ENCODE data around the gene RHBDF2. TPM values are rescaled to one million over a fixed set of nuclear protein-coding genes. Genes with fewer than 3 reads are reported as not detected.

Gene RHBDF2
- total RNA-seq, 1 donor from 2014 or later, result 11.8 TPM

DNA sequence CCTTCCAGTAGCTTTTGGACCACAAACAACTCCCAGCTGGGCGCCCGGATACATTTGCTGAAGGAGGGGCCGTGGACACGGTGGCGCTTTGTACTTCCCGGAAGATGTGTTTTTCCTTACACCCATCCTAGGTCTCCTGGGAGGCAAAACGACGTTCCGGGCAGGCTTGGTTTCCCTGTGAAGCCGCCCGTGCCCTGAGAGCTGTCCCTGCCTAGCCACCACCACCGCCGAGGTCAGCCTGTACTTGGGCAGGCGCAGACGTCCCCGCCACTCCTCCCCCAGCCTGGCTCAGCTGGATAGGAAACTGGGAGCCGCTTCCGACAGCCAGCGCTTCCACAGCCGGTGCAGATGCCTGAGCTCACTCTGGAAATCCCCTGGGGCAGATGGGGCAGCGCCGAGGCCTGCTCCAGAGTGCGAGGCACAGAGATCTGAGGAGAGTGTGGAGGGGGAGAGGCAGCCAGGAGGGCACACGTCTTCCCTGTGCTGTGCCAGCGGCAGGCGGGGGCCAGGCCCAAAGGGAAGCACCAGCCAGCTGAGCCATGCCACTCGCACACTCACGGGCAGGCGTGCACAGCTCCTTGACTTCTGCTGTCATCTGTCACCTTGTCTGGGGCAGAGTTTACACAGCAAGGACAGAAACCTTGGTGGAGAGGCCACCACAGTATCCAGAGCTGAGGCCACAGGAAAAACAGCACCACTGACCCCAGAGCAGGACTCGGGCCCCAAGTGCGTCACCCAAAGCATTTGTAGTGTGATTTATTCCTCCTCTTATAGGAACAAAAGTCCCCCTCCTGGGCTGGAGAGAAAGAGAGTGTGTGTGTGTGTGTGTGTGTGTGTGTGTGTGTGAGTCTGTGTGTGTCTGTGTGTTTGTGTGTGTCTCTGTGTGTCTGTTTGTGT lies 3.0 kb downstream of the RHBDF2 start:
- Mint-ChIP-seq H3K36me3 (ENCODE audit: insufficient read depth) (no peaks in the 10 kb centered on the region), H3K27me3 (peaks cover 27% of the 10 kb centered on the region), H3K9me3 (ENCODE audit: low read depth) (no peaks in the 10 kb centered on the region), H3K4me1 (ENCODE audit: low read depth) (peaks cover 23% of the 10 kb centered on the region), H3K27ac (peak overlapping the region; percentile 93), H3K4me3 (ENCODE audit: low read depth) (peak overlapping the region; percentile 5)
- TF ChIP-seq CTCF (IDR thresholded peaks at IDR 0.05; ENCODE audit: unreplicated experiment), result no peak
- DNase-seq (ENCODE audit: low spot score, unreplicated experiment), result no peak

DNA sequence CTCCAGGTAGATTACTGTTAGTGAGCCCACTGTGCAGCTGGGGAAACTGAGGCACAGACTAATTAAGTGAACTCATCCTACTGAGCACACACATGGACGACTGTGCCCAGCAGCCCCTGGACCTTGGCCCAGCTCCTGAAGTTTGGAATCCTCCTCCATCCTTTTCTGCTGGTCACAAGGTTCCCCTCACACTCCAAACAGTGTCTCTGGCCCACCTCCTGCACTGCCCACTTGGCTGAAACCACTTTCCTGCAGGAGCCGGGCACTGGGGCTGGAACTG lies 3.6 kb downstream of the RHBDF2 start:
- no peak for DNase-seq (ENCODE audit: low spot score, unreplicated experiment)
- TF ChIP-seq CTCF (IDR thresholded peaks at IDR 0.05; ENCODE audit: unreplicated experiment), result no peak
- Mint-ChIP-seq H3K27me3 (peaks cover 33% of the 10 kb centered on the region), H3K4me3 (ENCODE audit: low read depth) (no peak overlapping the region), H3K4me1 (ENCODE audit: low read depth) (peaks cover 23% of the 10 kb centered on the region), H3K9me3 (ENCODE audit: low read depth) (no peaks in the 10 kb centered on the region), H3K27ac (no peak overlapping the region), H3K36me3 (ENCODE audit: insufficient read depth) (no peaks in the 10 kb centered on the region)

GRCh38 chr17:76496464-76496863 lies 4.8 kb downstream of the RHBDF2 start:
- no peak for TF ChIP-seq CTCF (IDR thresholded peaks at IDR 0.05; ENCODE audit: unreplicated experiment)
- Mint-ChIP-seq H3K27me3 (peaks cover 34% of the 10 kb centered on the region), H3K4me1 (ENCODE audit: low read depth) (peaks cover 22% of the 10 kb centered on the region), H3K36me3 (ENCODE audit: insufficient read depth) (no peaks in the 10 kb centered on the region), H3K9me3 (ENCODE audit: low read depth) (no peaks in the 10 kb centered on the region), H3K4me3 (ENCODE audit: low read depth) (no peak overlapping the region), H3K27ac (no peak overlapping the region)
- no peak for DNase-seq (ENCODE audit: low spot score, unreplicated experiment)

- Mint-ChIP-seq H3K27ac (no peak overlapping the region), H3K9me3 (ENCODE audit: low read depth) (no peaks in the 10 kb centered on the region), H3K4me1 (ENCODE audit: low read depth) (peaks cover 21% of the 10 kb centered on the region), H3K36me3 (ENCODE audit: insufficient read depth) (no peaks in the 10 kb centered on the region), H3K27me3 (peaks cover 34% of the 10 kb centered on the region), H3K4me3 (ENCODE audit: low read depth) (no peak overlapping the region)
- no peak for DNase-seq (ENCODE audit: low spot score, unreplicated experiment)
- TF ChIP-seq CTCF (IDR thresholded peaks at IDR 0.05; ENCODE audit: unreplicated experiment), result no peak
Measured at GRCh38 chr17:76495663-76496400, 5.4 kb downstream of the RHBDF2 start.

DNA sequence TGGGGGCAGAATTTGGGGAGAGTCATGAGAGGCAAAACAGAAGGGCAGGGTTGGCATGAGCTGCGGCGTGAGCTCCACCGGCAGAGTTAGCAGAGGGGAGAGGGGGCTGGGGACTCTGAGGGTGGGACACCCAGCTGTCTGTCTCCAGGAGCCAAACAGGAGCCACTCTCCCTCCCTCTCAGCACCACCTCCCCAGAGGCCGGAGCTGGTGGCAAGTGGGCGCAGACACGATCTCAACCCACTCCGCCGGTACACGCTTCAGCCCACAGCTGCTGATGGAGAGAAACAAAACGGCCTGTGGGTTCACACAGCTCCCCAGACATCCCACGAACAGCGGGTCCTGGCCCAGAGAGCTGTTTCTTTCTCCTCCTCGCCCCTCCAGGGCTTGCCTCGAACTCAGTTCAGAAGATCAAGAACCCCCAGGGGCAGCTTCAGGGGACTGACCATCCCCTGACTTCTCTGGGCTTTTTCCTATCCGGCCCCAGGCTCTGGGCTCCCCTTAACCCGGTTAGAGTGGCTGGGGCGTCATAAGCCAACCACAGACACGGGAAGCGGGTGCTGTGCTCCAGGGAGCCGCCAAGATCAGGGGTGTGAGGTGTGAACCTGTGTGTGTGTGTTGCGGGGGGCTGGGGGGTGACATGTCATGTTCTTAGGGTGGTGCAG lies 7.6 kb downstream of the RHBDF2 start:
- Mint-ChIP-seq H3K9me3 (ENCODE audit: low read depth) (no peaks in the 10 kb centered on the region), H3K4me1 (ENCODE audit: low read depth) (peaks cover 12% of the 10 kb centered on the region), H3K27me3 (peaks cover 19% of the 10 kb centered on the region), H3K27ac (no peak overlapping the region), H3K36me3 (ENCODE audit: insufficient read depth) (no peaks in the 10 kb centered on the region), H3K4me3 (ENCODE audit: low read depth) (no peak overlapping the region)
- DNase-seq (ENCODE audit: low spot score, unreplicated experiment), result no peak
- no peak for TF ChIP-seq CTCF (IDR thresholded peaks at IDR 0.05; ENCODE audit: unreplicated experiment)
